ENCODE measurements around the gene PGS1.

The PGS1 gene

GRCh38 chr17:78433013-78433727 lies 54.7 kb downstream of the PGS1 start:
- Histone ChIP-seq H3K36me3 (peaks cover 9 to 17% (median 14%) of the 10 kb centered on the region in 3 donors), H3K9me3 (no peaks in the 10 kb centered on the region), H3K4me3 (no peak overlapping the region), H3K27me3 (peaks cover 0 to 32% of the 10 kb centered on the region in 2 donors), H3K4me1 (peaks cover 0 to 9% (median 3%) of the 10 kb centered on the region in 4 donors), H3K27ac (no peak overlapping the region)
- intact Hi-C loops (cut with DNase I; ENCODE audit: low total_unique reads): no loop called here
- no peak for DNase-seq
- no peak for TF ChIP-seq CTCF (IDR thresholded peaks at IDR 0.05)

- peaks cover 0 to 32% of the 10 kb centered on the region in 2 donors for H3K27me3 ChIP-seq
- H3K9me3 ChIP-seq: no peaks in the 10 kb centered on the region
- H3K36me3 ChIP-seq: peaks cover 9 to 11% (median 11%) of the 10 kb centered on the region in 3 donors
- DNase-seq: no peak
- H3K4me1 ChIP-seq: peaks cover 0 to 9% (median 3%) of the 10 kb centered on the region in 4 donors
- intact Hi-C loops (cut with DNase I; ENCODE audit: low total_unique reads): no loop called here
- H3K27ac ChIP-seq: no peak overlapping the region
- H3K4me3 ChIP-seq: no peak overlapping the region
- TF ChIP-seq CTCF (IDR thresholded peaks at IDR 0.05): no peak
Observed at GRCh38 chr17:78433780-78434335, 55.4 kb downstream of the PGS1 start.

- intact Hi-C loops (cut with DNase I; ENCODE audit: low total_unique reads): no loop called here
- H3K4me1 ChIP-seq: peaks cover 0 to 9% (median 3%) of the 10 kb centered on the region in 4 donors
- no peak overlapping the region for H3K27ac ChIP-seq
- TF ChIP-seq CTCF (IDR thresholded peaks at IDR 0.05): no peak
- H3K9me3 ChIP-seq: no peaks in the 10 kb centered on the region
- H3K27me3 ChIP-seq: peaks cover 0 to 32% of the 10 kb centered on the region in 2 donors
- DNase-seq: no peak
- H3K36me3 ChIP-seq: peaks cover 1 to 3% (median 3%) of the 10 kb centered on the region in 3 donors
- H3K4me3 ChIP-seq: no peak overlapping the region
Observed at GRCh38 chr17:78434455-78435329, 56.2 kb downstream of the PGS1 start.

- intact Hi-C loops (cut with DNase I; ENCODE audit: low total_unique reads): no loop called here
- DNase-seq: no peak
- Histone ChIP-seq H3K4me3 (no peak overlapping the region), H3K4me1 (peaks cover 0 to 9% (median 3%) of the 10 kb centered on the region in 4 donors), H3K36me3 (no peaks in the 10 kb centered on the region), H3K9me3 (no peaks in the 10 kb centered on the region), H3K27ac (no peak overlapping the region), H3K27me3 (peaks cover 0 to 32% of the 10 kb centered on the region in 2 donors)
- TF ChIP-seq CTCF (IDR thresholded peaks at IDR 0.05): no peak
Observed at GRCh38 chr17:78435330-78436005, 57.0 kb downstream of the PGS1 start.

- H3K4me3 ChIP-seq: no peak overlapping the region
- TF ChIP-seq CTCF (IDR thresholded peaks at IDR 0.05): no peak
- peaks cover 0 to under 1% (median under 1%) of the 10 kb centered on the region in 4 donors for H3K4me1 ChIP-seq
- H3K27me3 ChIP-seq: peaks cover 0 to 35% of the 10 kb centered on the region in 2 donors
- H3K36me3 ChIP-seq: no peaks in the 10 kb centered on the region
- DNase-seq: no peak
- H3K27ac ChIP-seq: no peak overlapping the region
- intact Hi-C loops (cut with DNase I; ENCODE audit: low total_unique reads): no loop called here
- H3K9me3 ChIP-seq: no peaks in the 10 kb centered on the region
Observed at GRCh38 chr17:78437508-78438169, 59.2 kb downstream of the PGS1 start.
